H1 (cell line): Measurements from ENCODE around the gene NSUN2. TPM values are rescaled to one million over a fixed set of nuclear protein-coding genes. Genes with fewer than 3 reads are reported as not detected.
A peak's percentile ranks its signal among the peaks of the same experiment; 100 is the strongest.

Experiments used
- CTCF ChIA-PET: fragments of 300-600 bp; sonication (Branson Sonifier 250); formaldehyde crosslinking; loops from one replicate; lab custom pipeline; 2021; ENCODE audit not compliant: partially characterized antibody; lab: Charles Lee
- POLR2A ChIA-PET: fragments of 300-600 bp; sonication (Branson Sonifier 250); formaldehyde crosslinking; loops from one replicate; lab custom pipeline; 2021; ENCODE audit warnings: inconsistent platforms; ENCODE audit not compliant: partially characterized antibody; lab: Charles Lee
- DNase-seq, 2 experiments: peaks; one replicate each; pipeline versions ENCODE4 v3.0.0 to v3.0.0-alpha.2; 2010 to 2022; ENCODE audit warnings: low spot score in 2 of 2, low read depth in 1 of 2, mixed read lengths in 1 of 2
- FAIRE-seq: peaks from 2 replicates; lab custom pipeline; 2011; peaks lifted over from hg19 to GRCh38; lab: Jason Lieb, UNC
- H2AFZ ChIP-seq: 2 replicates; pipeline ENCODE4 v1.8.1; 2012; ENCODE audit warnings: low read length, inconsistent platforms
- H2AK5ac ChIP-seq: 2 replicates; pipeline ENCODE4 v1.6.1; 2013; ENCODE audit warnings: low read depth, low read length
- H2BK120ac ChIP-seq: replicated peaks from 2 replicates; pipeline ENCODE3; 2013; ENCODE audit warnings: low read depth, low read length, inconsistent platforms
- H2BK12ac ChIP-seq: 2 replicates; pipeline ENCODE4 v1.6.1; 2013; ENCODE audit warnings: low read depth, low read length
- H2BK15ac ChIP-seq: 2 replicates; pipeline ENCODE4 v1.6.1; 2013; ENCODE audit warnings: low read length
- H2BK20ac ChIP-seq: 2 replicates; pipeline ENCODE4 v1.6.1; 2013; ENCODE audit warnings: low read length
- H2BK5ac ChIP-seq: 2 replicates; pipeline ENCODE4 v1.6.1; 2013; ENCODE audit warnings: low read depth, low read length
- H3K14ac ChIP-seq: 2 replicates; pipeline ENCODE4 v1.6.1; 2013; ENCODE audit warnings: inconsistent platforms; ENCODE audit not compliant: insufficient read length
- H3K18ac ChIP-seq: 2 replicates; pipeline ENCODE4 v1.6.1; 2013; ENCODE audit warnings: low read length; ENCODE audit errors: extremely low read depth
- H3K23ac ChIP-seq: 2 replicates; pipeline ENCODE4 v1.6.1; 2013; ENCODE audit warnings: inconsistent platforms; ENCODE audit not compliant: insufficient read length
- H3K23me2 ChIP-seq: 2 replicates; pipeline ENCODE4 v1.6.1; 2013; ENCODE audit warnings: low read depth, low read length
- H3K27ac ChIP-seq: 2 replicates; pipeline ENCODE4 v1.6.1; 2011; ENCODE audit warnings: low read depth, low read length, inconsistent platforms
- H3K27me3 ChIP-seq, 4 experiments: replicated peaks in 1 of 4; 1 replicate in 1 of 4; 2 replicates in 3 of 4; pipeline versions ENCODE4 v1.6.1 to v1.8.1; 2011 to 2013; ENCODE audit warnings: low read length in 3 of 4, mild to moderate bottlenecking in 3 of 4, inconsistent platforms in 2 of 4, mixed read lengths in 2 of 4, moderate library complexity in 1 of 4; ENCODE audit not compliant: control insufficient read depth in 3 of 4, insufficient read depth in 3 of 4; ENCODE audit errors: extremely low read depth in 1 of 4
- H3K36me3 ChIP-seq, 4 experiments: 2 replicates each; pipeline versions ENCODE4 v1.6.1 to v1.8.1; 2011 to 2013; ENCODE audit warnings: mild to moderate bottlenecking in 4 of 4, low read length in 3 of 4, moderate library complexity in 2 of 4, control low read depth in 1 of 4, inconsistent platforms in 1 of 4; ENCODE audit not compliant: insufficient read depth in 4 of 4, control insufficient read depth in 2 of 4
- H3K4ac ChIP-seq: replicated peaks from 2 replicates; pipeline ENCODE3; 2013; ENCODE audit warnings: low read length, low read depth, mixed read lengths, inconsistent platforms; ENCODE audit not compliant: insufficient read length
- H3K4me1 ChIP-seq, 4 experiments: replicated peaks in 1 of 4; 1 replicate in 1 of 4; 2 replicates in 3 of 4; pipeline versions ENCODE4 v1.6.1 to v1.8.1; 2011 to 2013; ENCODE audit warnings: low read length in 3 of 4, inconsistent platforms in 2 of 4, mixed read lengths in 1 of 4; ENCODE audit not compliant: insufficient read depth in 4 of 4, control insufficient read depth in 3 of 4
- H3K4me2 ChIP-seq, 2 experiments: 2 replicates each; pipeline versions ENCODE4 v1.6.1 to v1.8.1; 2011 to 2013; ENCODE audit warnings: low read depth in 2 of 2, low read length in 2 of 2, control low read depth in 1 of 2, inconsistent platforms in 1 of 2, mild to moderate bottlenecking in 1 of 2; ENCODE audit not compliant: insufficient read depth in 1 of 2
- H3K4me3 ChIP-seq, 4 experiments: fragments of 200-600, 300-600 bp in 1 of 4; sonication (generic), shearing (Covaris generic), sonication (Bioruptor Twin) in 1 of 4; 2 replicates each; pipeline versions ENCODE4 v1.5.1 to v1.8.1; 2011 to 2016; ENCODE audit warnings: low read length in 4 of 4, low read depth in 3 of 4, control low read depth in 2 of 4, inconsistent platforms in 2 of 4, mild to moderate bottlenecking in 2 of 4, mixed read lengths in 1 of 4, moderate library complexity in 1 of 4; ENCODE audit not compliant: insufficient read depth in 2 of 4; ENCODE audit errors: extremely low read depth in 1 of 4
- H3K56ac ChIP-seq: replicated peaks from 2 replicates; pipeline ENCODE3; 2013; ENCODE audit warnings: low read depth, mild to moderate bottlenecking, mixed read lengths, low read length, inconsistent platforms; ENCODE audit not compliant: insufficient read length
- H3K79me1 ChIP-seq: 2 replicates; pipeline ENCODE4 v1.6.1; 2013; ENCODE audit warnings: low read depth, low read length, control low read depth
- H3K79me2 ChIP-seq, 2 experiments: 2 replicates each; pipeline versions ENCODE4 v1.6.1 to v1.8.1; 2012 to 2013; ENCODE audit warnings: low read length in 2 of 2, mild to moderate bottlenecking in 2 of 2, inconsistent platforms in 1 of 2; ENCODE audit not compliant: insufficient read depth in 2 of 2, control insufficient read depth in 1 of 2
- H3K9ac ChIP-seq, 4 experiments: replicated peaks in 1 of 4; 1 replicate in 1 of 4; 2 replicates in 3 of 4; pipeline versions ENCODE4 v1.6.1 to v1.8.1; 2011 to 2013; ENCODE audit warnings: low read depth in 3 of 4, low read length in 3 of 4, control low read depth in 2 of 4, mild to moderate bottlenecking in 2 of 4, moderate library complexity in 2 of 4, inconsistent platforms in 1 of 4; ENCODE audit errors: extremely low read depth in 1 of 4
- H3K9me3 ChIP-seq, 2 experiments: 2 replicates each; pipeline versions ENCODE4 v1.6.1 to v1.8.1; 2012 to 2013; ENCODE audit warnings: mild to moderate bottlenecking in 2 of 2, moderate library complexity in 2 of 2, control low read depth in 1 of 2, inconsistent platforms in 1 of 2, low read depth in 1 of 2, low read length in 1 of 2, mixed read lengths in 1 of 2; ENCODE audit not compliant: insufficient read depth in 2 of 2
- H4K20me1 ChIP-seq, 2 experiments: replicated peaks in 1 of 2; 2 replicates each; pipeline versions ENCODE3 to v1.8.1; 2011 to 2013; ENCODE audit warnings: inconsistent platforms in 2 of 2, low read length in 2 of 2, mild to moderate bottlenecking in 1 of 2; ENCODE audit not compliant: insufficient read depth in 2 of 2, control insufficient read depth in 1 of 2
- H4K5ac ChIP-seq: 2 replicates; pipeline ENCODE4 v1.6.1; 2013; ENCODE audit warnings: low read length, low read depth, mixed read lengths, inconsistent platforms; ENCODE audit not compliant: insufficient read length
- H4K8ac ChIP-seq: 2 replicates; pipeline ENCODE4 v1.8.0; 2013; ENCODE audit warnings: mild to moderate bottlenecking, moderate library complexity, low read length, inconsistent platforms; ENCODE audit not compliant: insufficient read depth; ENCODE audit errors: extremely low read depth
- H4K91ac ChIP-seq: replicated peaks from 2 replicates; pipeline ENCODE3; 2013; ENCODE audit warnings: low read length, mixed read lengths, inconsistent platforms; ENCODE audit not compliant: insufficient read length
- POLR2A ChIP-seq, 2 experiments: IDR thresholded peaks; 1 replicate in 1 of 2; 2 replicates in 1 of 2; pipeline ENCODE4 v1.6.1; 2011; ENCODE audit warnings: low read depth in 2 of 2, low read length in 2 of 2, mild to moderate bottlenecking in 2 of 2; ENCODE audit errors: control extremely low read depth in 1 of 2
- SIX5 ChIP-seq: IDR thresholded peaks from 2 replicates; pipeline ENCODE4 v1.6.1; 2011; ENCODE audit warnings: mild to moderate bottlenecking, low read depth, low read length
- ZNF274 ChIP-seq: IDR thresholded peaks from 2 replicates; pipeline ENCODE4 v1.7.0; 2012; ENCODE audit warnings: low read length, borderline replicate concordance; ENCODE audit errors: extremely low read depth
- WGBS, 2 experiments: shearing (Covaris generic) in 1 of 2; methylation state at CpG; one replicate each; pipeline versions ENCODE4 v1.1.6 to v1.1.7; 2013 to 2015; ENCODE audit warnings: low lambda C conversion rate in 2 of 2, mixed read lengths in 2 of 2, inconsistent platforms in 1 of 2, low coverage in 1 of 2, missing lambda C conversion rate in 1 of 2; ENCODE audit not compliant: insufficient replicate concordance in 2 of 2, insufficient coverage in 1 of 2, insufficient read length in 1 of 2; ENCODE audit errors: extremely low coverage in 1 of 2, missing lambda C conversion rate in 1 of 2; 5-methylcytosine and 5-hydroxymethylcytosine counted together
- polyA plus RNA-seq, 7 experiments: library from polyadenylated mRNA; depleted of rRNA in 3 of 7; stranded (reverse) in 5 of 7; unstranded in 2 of 7; fragments of >200 nt in 5 of 7; fragments of 200-250 nt in 2 of 7; gene quantifications; 1 replicate in 5 of 7; 2 replicates in 1 of 7; 4 replicates in 1 of 7; pipeline versions ENCODE4 v1.2.1 to v1.2.3, GENCODE V29; 2011 to 2013; ENCODE audit warnings: missing spikeins in 2 of 7, mixed read lengths in 2 of 7
- total RNA-seq: library from RNA; stranded (reverse); fragmentation: NEBNext Ultra II Directional; extraction: Animal tissue kit (Norgen Biotek cat#: 25700); gene quantifications from 2 replicates; pipeline ENCODE4 v1.2.1, GENCODE V29; 2021

Gene NSUN2
- total and polyA plus RNA-seq, 2 of the 8 experiments (the other 6 are each of a cell fraction or from before 2014, with no cell fraction given): 47.3 to 94.7 TPM

- H3K79me2 ChIP-seq: no peaks in the 10 kb centered on the region
- FAIRE-seq (no peak), DNase-seq (no peak)
- H3K4me1 ChIP-seq: peaks cover 0 to 7% (median 3%) of the 10 kb centered on the region in 4 experiments; a peak in 6 of 7 replicates
- no peak overlapping the region for H4K5ac ChIP-seq
- no peak overlapping the region for H2AFZ ChIP-seq
- H3K18ac ChIP-seq: no peak overlapping the region
- no peaks in the 10 kb centered on the region for H4K20me1 ChIP-seq
- no peak overlapping the region for H3K56ac ChIP-seq
- no peak overlapping the region for H2BK15ac ChIP-seq
- no peak overlapping the region for H3K27ac ChIP-seq
- H3K4ac ChIP-seq: no peak overlapping the region
- ChIA-PET CTCF (interaction anchor here (0.7 to 1.6 kb wide), 4 partner anchors 8 to 149 kb away, joined by 3 to 9 read pairs (median 3); no protein-coding TSS in a partner anchor), POLR2A (interaction anchor here (0.6 kb wide), 1 partner anchor 82 kb away, joined by 3 read pairs; no protein-coding TSS in a partner anchor)
- no peak overlapping the region for H3K4me3 ChIP-seq
- TF ChIP-seq ZNF274 (no peak), SIX5 (no peak), POLR2A (IDR thresholded peaks at IDR 0.05; ENCODE audit: control extremely low read depth in 1 of 2, low read depth in 2 of 2, low read length in 2 of 2) (no peak)
- H3K9me3 ChIP-seq: peaks cover 6 to 9% of the 10 kb centered on the region in 2 experiments; a peak in 2 of 4 replicates
- no peaks in the 10 kb centered on the region for H3K36me3 ChIP-seq
- no peak overlapping the region for H2BK12ac ChIP-seq
- H4K8ac ChIP-seq: no peak overlapping the region
- peaks cover 7% of the 10 kb centered on the region; the same call in 1 of the 2 replicates for H3K23me2 ChIP-seq
- H2BK5ac ChIP-seq: no peak overlapping the region
- no peak overlapping the region for H3K9ac ChIP-seq
- H2BK20ac ChIP-seq: no peak overlapping the region
- no peak overlapping the region for H2BK120ac ChIP-seq
- H3K79me1 ChIP-seq: no peaks in the 10 kb centered on the region
- no peak overlapping the region for H4K91ac ChIP-seq
- H2AK5ac ChIP-seq: no peak overlapping the region
- H3K14ac ChIP-seq: no peak overlapping the region
- peaks cover 0 to 19% (median 18%) of the 10 kb centered on the region in 4 experiments; a peak in 6 of 7 replicates for H3K27me3 ChIP-seq
- no peak overlapping the region for H3K23ac ChIP-seq
- peak overlapping the region in 1 of 2 experiments; percentile 61; a peak in 2 of 4 replicates for H3K4me2 ChIP-seq
- 90% methylated on average over 14 of the region's 14 CpGs; no CpG with 5 or more reads in 1 of the 2 experiments for WGBS, 2 experiments
Observed at GRCh38 chr5:6581559-6582426, 51.1 kb downstream of the NSUN2 start.
